GM23338 (cell line): ENCODE results near the gene FAM47E. TPM values are rescaled to one million over a fixed set of nuclear protein-coding genes. Genes with fewer than 3 reads are reported as not detected.

Source experiments
- ATAC-seq: fragments of 200-7000 bp; cut with Tn5 transposase; 3 replicates; pipeline ENCODE4 v1.9.1; 2020
- DNase-seq: peaks from one replicate; pipeline ENCODE4 v3.0.0-alpha.2; 2015; ENCODE audit warnings: low spot score
- H2AFZ ChIP-seq: fragments of 200-600 bp; sonication (generic); 2 replicates; pipeline ENCODE4 v1.8.0; 2016; ENCODE audit warnings: antibody characterized with exemption, mild to moderate bottlenecking, moderate library complexity
- H3F3A ChIP-seq: fragments of 200-600 bp; sonication (generic); replicated peaks from 2 replicates; pipeline ENCODE4 v1.8.0; 2017; ENCODE audit warnings: antibody characterized with exemption, mixed run types, low read depth
- H3K27ac ChIP-seq: fragments of 200-600 bp; sonication (generic); 2 replicates; pipeline ENCODE4 v1.6.1; 2016; ENCODE audit warnings: low read depth
- H3K27me3 ChIP-seq: fragments of 200-600 bp; sonication (generic); 2 replicates; pipeline ENCODE4 v1.8.0; 2016; ENCODE audit warnings: mild to moderate bottlenecking, mixed run types, moderate library complexity; ENCODE audit not compliant: insufficient read depth
- H3K36me3 ChIP-seq: fragments of 200-600 bp; sonication (generic); 2 replicates; pipeline ENCODE4 v1.8.0; 2016; ENCODE audit warnings: mild to moderate bottlenecking; ENCODE audit not compliant: insufficient read depth
- H3K4me1 ChIP-seq: fragments of 200-600 bp; sonication (generic); 2 replicates; pipeline ENCODE4 v1.8.0; 2016; ENCODE audit warnings: mild to moderate bottlenecking, moderate library complexity; ENCODE audit not compliant: insufficient read depth
- H3K4me2 ChIP-seq: fragments of 200-600 bp; sonication (generic); 2 replicates; pipeline ENCODE4 v1.7.1; 2017; ENCODE audit warnings: mixed run types
- H3K4me3 ChIP-seq: fragments of 200-600 bp; sonication (generic); 2 replicates; pipeline ENCODE4 v1.6.1; 2016; ENCODE audit warnings: mixed run types
- H3K79me2 ChIP-seq: fragments of 200-600 bp; sonication (generic); replicated peaks from 2 replicates; pipeline ENCODE4 v1.8.0; 2017; ENCODE audit warnings: mild to moderate bottlenecking; ENCODE audit not compliant: insufficient read depth
- H3K9me2 ChIP-seq: fragments of 200-600 bp; sonication (generic); 2 replicates; pipeline ENCODE4 v1.8.0; 2017; ENCODE audit not compliant: insufficient read depth
- H4K20me1 ChIP-seq: fragments of 200-600 bp; sonication (generic); replicated peaks from 2 replicates; pipeline ENCODE4 v1.8.0; 2017; ENCODE audit warnings: mild to moderate bottlenecking; ENCODE audit not compliant: insufficient read depth
- H3K27ac Mint-ChIP-seq: 2 replicates; pipeline ENCODE4 v1.8.0; 2020; ENCODE audit warnings: inconsistent platforms, mild to moderate bottlenecking, moderate library complexity, mixed read lengths
- H3K27me3 Mint-ChIP-seq: 3 replicates; pipeline ENCODE4 v1.8.0; 2022; ENCODE audit warnings: low read depth, mild to moderate bottlenecking, moderate library complexity, mixed read lengths, inconsistent platforms; ENCODE audit not compliant: insufficient read depth, poor library complexity
- H3K36me3 Mint-ChIP-seq: 3 replicates; pipeline ENCODE4 v1.8.0; 2021; ENCODE audit warnings: low read depth, mild to moderate bottlenecking, inconsistent platforms, moderate library complexity, mixed read lengths
- H3K4me1 Mint-ChIP-seq: 3 replicates; pipeline ENCODE4 v1.8.0; 2020; ENCODE audit warnings: mild to moderate bottlenecking, inconsistent platforms, mixed read lengths
- H3K4me3 Mint-ChIP-seq: 3 replicates; pipeline ENCODE4 v1.8.0; 2021; ENCODE audit warnings: moderate library complexity, mild to moderate bottlenecking, inconsistent platforms, mixed read lengths
- H3K9me3 Mint-ChIP-seq: 3 replicates; pipeline ENCODE4 v1.8.0; 2020; ENCODE audit warnings: moderate library complexity, mild to moderate bottlenecking, inconsistent platforms, mixed read lengths
- CREB1 ChIP-seq: fragments of 250-450 bp; sonication (Bioruptor Pico); IDR thresholded peaks from 2 replicates; pipeline ENCODE4 v1.5.0; 2020; ENCODE audit warnings: low read depth, mild to moderate bottlenecking, moderate library complexity
- CTCF ChIP-seq, 2 experiments: fragments of 200-600 bp in 1 of 2; sonication (generic) in 1 of 2; conservative IDR thresholded peaks; 2 replicates each; pipeline versions ENCODE4 v1.5.1 to v1.6.1; 2016 to 2017; ENCODE audit warnings: antibody characterized with exemption in 2 of 2, low read depth in 2 of 2, mild to moderate bottlenecking in 2 of 2, moderate library complexity in 1 of 2
- JUNB ChIP-seq: IDR thresholded peaks from one replicate; pipeline ENCODE4 v1.6.1; 2016; ENCODE audit warnings: antibody characterized with exemption; ENCODE audit not compliant: unreplicated experiment
- POLR2AphosphoS5 ChIP-seq: IDR thresholded peaks from 2 replicates; pipeline ENCODE4 v1.6.1; 2016; ENCODE audit warnings: antibody characterized with exemption, low read depth
- REST ChIP-seq: IDR thresholded peaks from one replicate; pipeline ENCODE4 v1.6.1; 2018; ENCODE audit warnings: antibody characterized with exemption; ENCODE audit not compliant: unreplicated experiment
- ZNF331 ChIP-seq: fragments of 250-450 bp; sonication (Bioruptor Pico); IDR thresholded peaks from 2 replicates; pipeline ENCODE4 v1.5.0; 2020; ENCODE audit warnings: low read depth, mild to moderate bottlenecking, moderate library complexity
- ZNF462 ChIP-seq: fragments of 250-450 bp; sonication (Bioruptor Pico); IDR thresholded peaks from 2 replicates; pipeline ENCODE4 v1.5.0; 2020; ENCODE audit warnings: mild to moderate bottlenecking, moderate library complexity
- polyA plus RNA-seq: library from polyadenylated mRNA; unstranded; fragments of >200 nt; fragmentation: Nextera tagmentation; extraction: Ambion mirVana; gene quantifications from 2 replicates; pipeline ENCODE4 v1.2.1, GENCODE V29; 2016
- total RNA-seq: library from RNA; depleted of rRNA; stranded (reverse); fragments of >200 nt; shearing (Covaris generic); gene quantifications from 2 replicates; pipeline ENCODE4 v1.2.3, GENCODE V29; 2014

FAM47E gene
- total and polyA plus RNA-seq, 2 experiments from 2014 or later = 0.66 to 2.3 TPM

- TF ChIP-seq ZNF462 (CRISPR knock-in tag) = no peak
- TF ChIP-seq JUNB = no peak
- no peak for TF ChIP-seq ZNF331 (CRISPR knock-in tag)
- TF ChIP-seq CTCF (conservative IDR thresholded peaks at IDR 0.05; ENCODE audit: low read depth in 2 of 2) = no peak
These were observed 59.2 kb downstream of the FAM47E start (continued) for GRCh38 chr4:76310683-76311082.

GRCh38 chr4:76311896-76312331 lies 60.4 kb downstream of the FAM47E start:
- Histone ChIP-seq H3K36me3 (no peaks in the 10 kb centered on the region; the same call in 1 of the 2 replicates), H3K4me3 (no peak overlapping the region), H3K9me2 (no peaks in the 10 kb centered on the region), H3K27me3 (peaks cover 11% of the 10 kb centered on the region; the same call in 1 of the 2 replicates), H3K79me2 (no peaks in the 10 kb centered on the region), H3K4me1 (peaks cover 8% of the 10 kb centered on the region; the same call in 1 of the 2 replicates), H3F3A (no peaks in the 10 kb centered on the region), H3K4me2 (no peak overlapping the region), H3K27ac (no peak overlapping the region), H4K20me1 (0 out of 2 replicates have a peak, but pooled peaks cover 4% of the 10 kb centered on the region), H2AFZ (no peak overlapping the region)
- DNase-seq = no peak
- peaks cover 12% of the 10 kb centered on the region for H3K27me3 Mint-ChIP-seq
- H3K36me3 Mint-ChIP-seq = peaks cover 4% of the 10 kb centered on the region; the same call in 1 of the 3 replicates
- H3K4me3 Mint-ChIP-seq = no peak overlapping the region
- H3K4me1 Mint-ChIP-seq = no peaks in the 10 kb centered on the region; the same call in 2 of the 3 replicates
- ATAC-seq = no peak
- H3K27ac Mint-ChIP-seq = no peak overlapping the region
- H3K9me3 Mint-ChIP-seq = peaks cover 11% of the 10 kb centered on the region; the same call in 1 of the 3 replicates
- TF ChIP-seq ZNF331 (CRISPR knock-in tag) (no peak), REST (no peak), POLR2AphosphoS5 (no peak), JUNB (no peak), CTCF (conservative IDR thresholded peaks at IDR 0.05; ENCODE audit: low read depth in 2 of 2) (no peak), CREB1 (CRISPR knock-in tag) (no peak)
